Neural cell (in vitro differentiated cells): ENCODE results near the gene RERE. TPM values are rescaled to one million over a fixed set of nuclear protein-coding genes. Genes with fewer than 3 reads are reported as not detected.

Experiments
- H2AFZ ChIP-seq: fragments of 200-600, 300-800 bp; sonication (generic), shearing (Covaris generic); 2 replicates; pipeline ENCODE4 v1.6.0; 2014; ENCODE audit warnings: low read depth, mild to moderate bottlenecking, antibody characterized with exemption, low read length, moderate library complexity
- H3F3A ChIP-seq: fragments of 200-600 bp; shearing (Covaris generic); 2 replicates; pipeline ENCODE4 v1.6.1; 2016; ENCODE audit warnings: mild to moderate bottlenecking, moderate library complexity, mixed read lengths, antibody characterized with exemption, low read length; ENCODE audit not compliant: insufficient read depth, poor library complexity, severe bottlenecking
- H3K27ac ChIP-seq: fragments of 200-600, 300-800 bp; sonication (generic), shearing (Covaris generic); 2 replicates; pipeline ENCODE4 v1.5.1; 2014; ENCODE audit warnings: mild to moderate bottlenecking, low read length, moderate library complexity
- H3K27me3 ChIP-seq: fragments of 300-800, 200-600 bp; sonication (generic), shearing (Covaris generic); 2 replicates; pipeline ENCODE4 v1.6.0; 2014; ENCODE audit warnings: mild to moderate bottlenecking, low read depth, low read length, moderate library complexity; ENCODE audit not compliant: insufficient read depth
- H3K36me3 ChIP-seq: fragments of 300-800, 200-600 bp; sonication (generic), shearing (Covaris generic); 2 replicates; pipeline ENCODE4 v1.5.1; 2014; ENCODE audit warnings: mild to moderate bottlenecking, antibody characterized with exemption, low read length, moderate library complexity; ENCODE audit not compliant: insufficient read depth
- H3K4me2 ChIP-seq: fragments of 300-800, 200-600 bp; sonication (generic), shearing (Covaris generic); 2 replicates; pipeline ENCODE4 v1.6.0; 2014; ENCODE audit warnings: mild to moderate bottlenecking, low read length
- H3K4me3 ChIP-seq: fragments of 300-800, 200-600 bp; sonication (generic), shearing (Covaris generic); 2 replicates; pipeline ENCODE4 v1.5.1; 2014; ENCODE audit warnings: mild to moderate bottlenecking, low read length, moderate library complexity
- H3K79me2 ChIP-seq: fragments of 200-600 bp; shearing (Covaris generic); replicated peaks from 2 replicates; pipeline ENCODE4 v1.6.0; 2014; ENCODE audit warnings: mild to moderate bottlenecking, low read length, moderate library complexity; ENCODE audit not compliant: insufficient read depth
- H3K9ac ChIP-seq: fragments of 300-800, 200-600 bp; sonication (generic), shearing (Covaris generic); 2 replicates; pipeline ENCODE4 v1.6.1; 2016; ENCODE audit warnings: mild to moderate bottlenecking, low read length, mixed read lengths
- H3K9me2 ChIP-seq: fragments of 200-600 bp; shearing (Covaris generic); 2 replicates; pipeline ENCODE4 v1.6.1; 2016; ENCODE audit warnings: mild to moderate bottlenecking, low read length, mixed read lengths; ENCODE audit not compliant: insufficient read depth
- H3K9me3 ChIP-seq: fragments of 200-600, 300-800 bp; sonication (generic), shearing (Covaris generic); 2 replicates; pipeline ENCODE4 v1.6.1; 2016; ENCODE audit warnings: mild to moderate bottlenecking, mixed run types, low read length, moderate library complexity, mixed read lengths
- H4K20me1 ChIP-seq: fragments of 200-600 bp; shearing (Covaris generic); 2 replicates; pipeline ENCODE4 v1.6.1; 2016; ENCODE audit warnings: mild to moderate bottlenecking, mixed run types; ENCODE audit not compliant: insufficient read depth
- EP300 ChIP-seq: fragments of 450-650 bp; conservative IDR thresholded peaks from 2 replicates; pipeline ENCODE4 v1.6.1; 2014; ENCODE audit warnings: antibody characterized with exemption, mild to moderate bottlenecking, moderate library complexity; ENCODE audit not compliant: poor library complexity, severe bottlenecking
- EZH2 ChIP-seq: fragments of 200-600, 300-800 bp; shearing (Covaris generic), sonication (generic); IDR thresholded peaks from 2 replicates; pipeline ENCODE4 v1.6.1; 2014; ENCODE audit warnings: antibody characterized with exemption, low read length, borderline replicate concordance, mild to moderate bottlenecking; ENCODE audit not compliant: insufficient read depth, poor library complexity, severe bottlenecking
- MXI1 ChIP-seq: fragments of 450-650 bp; conservative IDR thresholded peaks from 2 replicates; pipeline ENCODE4 v1.6.1; 2014; ENCODE audit warnings: antibody characterized with exemption, mild to moderate bottlenecking; ENCODE audit not compliant: poor library complexity, severe bottlenecking
- POLR2AphosphoS5 ChIP-seq: IDR thresholded peaks from 2 replicates; pipeline ENCODE4 v1.6.1; 2012
- RAD21 ChIP-seq: fragments of 450-650 bp; conservative IDR thresholded peaks from 2 replicates; pipeline ENCODE4 v1.6.1; 2014; ENCODE audit warnings: antibody characterized with exemption, mild to moderate bottlenecking, moderate library complexity
- SMC3 ChIP-seq: fragments of 450-650 bp; conservative IDR thresholded peaks from 2 replicates; pipeline ENCODE4 v1.6.1; 2014; ENCODE audit warnings: antibody characterized with exemption, mild to moderate bottlenecking, moderate library complexity; ENCODE audit not compliant: poor library complexity
- TAF1 ChIP-seq: IDR thresholded peaks from 2 replicates; pipeline ENCODE4 v1.6.1; 2012; ENCODE audit warnings: low read depth
- polyA plus RNA-seq: library from polyadenylated mRNA; depleted of rRNA; stranded (reverse); fragments of >200 nt; gene quantifications from 2 replicates; pipeline ENCODE4 v1.2.3, GENCODE V29; 2014
- TF ChIP-seq, protein P1 (sequence below): fragments of 450-650 bp; IDR thresholded peaks from 2 replicates; pipeline ENCODE4 v1.5.1; 2014; ENCODE audit warnings: antibody characterized with exemption, mild to moderate bottlenecking, moderate library complexity; ENCODE audit not compliant: poor library complexity, severe bottlenecking
- TF ChIP-seq, protein P2 (sequence below): IDR thresholded peaks from 2 replicates; pipeline ENCODE4 v1.6.1; 2012; ENCODE audit warnings: borderline replicate concordance

Gene RERE
- polyA plus RNA-seq, 1 donor from 2014 or later = 21.0 TPM

DNA sequence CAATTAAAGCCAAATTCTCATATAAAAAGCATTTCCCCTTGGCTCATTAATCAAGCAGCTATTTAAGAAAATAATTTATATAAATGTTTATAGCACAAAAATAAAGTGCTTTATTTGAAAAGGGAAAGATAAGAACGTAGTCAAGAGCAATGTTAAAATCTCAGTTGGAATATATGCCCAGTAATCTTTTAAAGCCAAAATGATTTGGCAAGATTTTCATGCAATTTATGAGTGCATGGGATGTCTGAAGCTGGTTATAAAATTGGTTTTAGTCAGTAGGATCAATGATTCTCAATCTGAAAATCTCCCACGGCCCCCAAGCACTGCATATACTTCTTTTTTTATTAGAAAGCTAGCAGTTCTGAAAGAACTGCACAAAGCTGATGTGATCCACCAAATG, 188.8 kb downstream of the RERE start:
- H3K79me2 ChIP-seq = peaks cover 76% of the 10 kb centered on the region
- peaks cover under 1% of the 10 kb centered on the region for H4K20me1 ChIP-seq
- peak overlapping the region; percentile 77 for H3K27ac ChIP-seq
- TF ChIP-seq, protein P1, sequence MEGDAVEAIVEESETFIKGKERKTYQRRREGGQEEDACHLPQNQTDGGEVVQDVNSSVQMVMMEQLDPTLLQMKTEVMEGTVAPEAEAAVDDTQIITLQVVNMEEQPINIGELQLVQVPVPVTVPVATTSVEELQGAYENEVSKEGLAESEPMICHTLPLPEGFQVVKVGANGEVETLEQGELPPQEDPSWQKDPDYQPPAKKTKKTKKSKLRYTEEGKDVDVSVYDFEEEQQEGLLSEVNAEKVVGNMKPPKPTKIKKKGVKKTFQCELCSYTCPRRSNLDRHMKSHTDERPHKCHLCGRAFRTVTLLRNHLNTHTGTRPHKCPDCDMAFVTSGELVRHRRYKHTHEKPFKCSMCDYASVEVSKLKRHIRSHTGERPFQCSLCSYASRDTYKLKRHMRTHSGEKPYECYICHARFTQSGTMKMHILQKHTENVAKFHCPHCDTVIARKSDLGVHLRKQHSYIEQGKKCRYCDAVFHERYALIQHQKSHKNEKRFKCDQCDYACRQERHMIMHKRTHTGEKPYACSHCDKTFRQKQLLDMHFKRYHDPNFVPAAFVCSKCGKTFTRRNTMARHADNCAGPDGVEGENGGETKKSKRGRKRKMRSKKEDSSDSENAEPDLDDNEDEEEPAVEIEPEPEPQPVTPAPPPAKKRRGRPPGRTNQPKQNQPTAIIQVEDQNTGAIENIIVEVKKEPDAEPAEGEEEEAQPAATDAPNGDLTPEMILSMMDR = no peak
- TF ChIP-seq SMC3 = no peak
- TF ChIP-seq, protein P2, sequence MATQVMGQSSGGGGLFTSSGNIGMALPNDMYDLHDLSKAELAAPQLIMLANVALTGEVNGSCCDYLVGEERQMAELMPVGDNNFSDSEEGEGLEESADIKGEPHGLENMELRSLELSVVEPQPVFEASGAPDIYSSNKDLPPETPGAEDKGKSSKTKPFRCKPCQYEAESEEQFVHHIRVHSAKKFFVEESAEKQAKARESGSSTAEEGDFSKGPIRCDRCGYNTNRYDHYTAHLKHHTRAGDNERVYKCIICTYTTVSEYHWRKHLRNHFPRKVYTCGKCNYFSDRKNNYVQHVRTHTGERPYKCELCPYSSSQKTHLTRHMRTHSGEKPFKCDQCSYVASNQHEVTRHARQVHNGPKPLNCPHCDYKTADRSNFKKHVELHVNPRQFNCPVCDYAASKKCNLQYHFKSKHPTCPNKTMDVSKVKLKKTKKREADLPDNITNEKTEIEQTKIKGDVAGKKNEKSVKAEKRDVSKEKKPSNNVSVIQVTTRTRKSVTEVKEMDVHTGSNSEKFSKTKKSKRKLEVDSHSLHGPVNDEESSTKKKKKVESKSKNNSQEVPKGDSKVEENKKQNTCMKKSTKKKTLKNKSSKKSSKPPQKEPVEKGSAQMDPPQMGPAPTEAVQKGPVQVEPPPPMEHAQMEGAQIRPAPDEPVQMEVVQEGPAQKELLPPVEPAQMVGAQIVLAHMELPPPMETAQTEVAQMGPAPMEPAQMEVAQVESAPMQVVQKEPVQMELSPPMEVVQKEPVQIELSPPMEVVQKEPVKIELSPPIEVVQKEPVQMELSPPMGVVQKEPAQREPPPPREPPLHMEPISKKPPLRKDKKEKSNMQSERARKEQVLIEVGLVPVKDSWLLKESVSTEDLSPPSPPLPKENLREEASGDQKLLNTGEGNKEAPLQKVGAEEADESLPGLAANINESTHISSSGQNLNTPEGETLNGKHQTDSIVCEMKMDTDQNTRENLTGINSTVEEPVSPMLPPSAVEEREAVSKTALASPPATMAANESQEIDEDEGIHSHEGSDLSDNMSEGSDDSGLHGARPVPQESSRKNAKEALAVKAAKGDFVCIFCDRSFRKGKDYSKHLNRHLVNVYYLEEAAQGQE = no peak
- TF ChIP-seq EP300 = no peak
- no peak for TF ChIP-seq POLR2AphosphoS5
- TF ChIP-seq TAF1 = no peak
- no peak for TF ChIP-seq EZH2
- no peak for TF ChIP-seq RAD21
- no peak for TF ChIP-seq MXI1
- H3K4me2 ChIP-seq = peak overlapping the region; percentile 60
- no peaks in the 10 kb centered on the region for H3K9me3 ChIP-seq
- no peak overlapping the region for H2AFZ ChIP-seq
- peak overlapping the region; percentile 47 for H3K9ac ChIP-seq
- H3K36me3 ChIP-seq = no peaks in the 10 kb centered on the region
- no peaks in the 10 kb centered on the region for H3K27me3 ChIP-seq
- no peaks in the 10 kb centered on the region for H3K9me2 ChIP-seq
- peaks cover 3% of the 10 kb centered on the region for H3F3A ChIP-seq
- peak overlapping the region; percentile 53 for H3K4me3 ChIP-seq

GRCh38 chr1:8627728-8628127, 189.7 kb downstream of the RERE start:
- Histone ChIP-seq H2AFZ (no peak overlapping the region), H3K9me2 (no peaks in the 10 kb centered on the region), H3K36me3 (no peaks in the 10 kb centered on the region), H3K4me3 (no peak overlapping the region), H3F3A (peaks cover 3% of the 10 kb centered on the region), H3K79me2 (peaks cover 68% of the 10 kb centered on the region), H3K4me2 (no peak overlapping the region), H3K27ac (peak overlapping the region; percentile 14), H3K27me3 (no peaks in the 10 kb centered on the region), H4K20me1 (no peaks in the 10 kb centered on the region), H3K9ac (no peak overlapping the region), H3K9me3 (no peaks in the 10 kb centered on the region)
- TF ChIP-seq MXI1 = no peak
- TF ChIP-seq, protein P1 = no peak
- no peak for TF ChIP-seq POLR2AphosphoS5
- no peak for TF ChIP-seq SMC3
- no peak for TF ChIP-seq TAF1
- no peak for TF ChIP-seq EZH2
- no peak for TF ChIP-seq RAD21
- TF ChIP-seq, protein P2 = no peak
- no peak for TF ChIP-seq EP300
